Liver (tissue), 9 donors: Measurements from ENCODE around the gene ACAD9. TPM values are rescaled to one million over a fixed set of nuclear protein-coding genes. Genes with fewer than 3 reads are reported as not detected.

ENCODE experiments used
- DNase-seq: peaks from one replicate; pipeline ENCODE4 v3.0.0-alpha.2; 2017; ENCODE audit warnings: low spot score
- H3K27ac ChIP-seq, 2 donors: one replicate each; pipeline ENCODE4 v1.7.0; 2013; ENCODE audit warnings: inconsistent platforms in 2 of 2, low read length in 2 of 2, control low read depth in 1 of 2, low read depth in 1 of 2, mild to moderate bottlenecking in 1 of 2
- H3K27me3 ChIP-seq, 4 donors: one replicate each; pipeline versions ENCODE4 v1.6.1 to v1.7.0; 2013; ENCODE audit warnings: low read length in 3 of 4, inconsistent platforms in 1 of 4, mild to moderate bottlenecking in 1 of 4, moderate library complexity in 1 of 4; ENCODE audit not compliant: control insufficient read depth in 4 of 4, insufficient read depth in 4 of 4
- H3K36me3 ChIP-seq, 4 donors: one replicate each; pipeline versions ENCODE4 v1.6.1 to v1.7.0; 2013; ENCODE audit warnings: low read length in 3 of 4, mild to moderate bottlenecking in 3 of 4, low read depth in 1 of 4, moderate library complexity in 1 of 4; ENCODE audit not compliant: control insufficient read depth in 4 of 4, insufficient read depth in 3 of 4
- H3K4me1 ChIP-seq, 4 donors: one replicate each; pipeline versions ENCODE4 v1.6.1 to v1.7.0; 2013; ENCODE audit warnings: low read length in 3 of 4, mild to moderate bottlenecking in 3 of 4, moderate library complexity in 1 of 4; ENCODE audit not compliant: control insufficient read depth in 4 of 4, insufficient read depth in 4 of 4
- H3K4me3 ChIP-seq, 3 donors: one replicate each; pipeline versions ENCODE4 v1.6.1 to v1.7.0; 2013; ENCODE audit warnings: low read length in 3 of 3, control low read depth in 1 of 3, low read depth in 1 of 3, mild to moderate bottlenecking in 1 of 3
- H3K9ac ChIP-seq, 2 donors: one replicate each; pipeline ENCODE4 v1.7.0; 2013; ENCODE audit warnings: low read length in 2 of 2, mild to moderate bottlenecking in 2 of 2, moderate library complexity in 2 of 2, control low read depth in 1 of 2, low read depth in 1 of 2
- H3K9me3 ChIP-seq, 4 donors: one replicate each; pipeline versions ENCODE4 v1.6.1 to v1.7.0; 2013; ENCODE audit warnings: low read length in 3 of 4; ENCODE audit not compliant: control insufficient read depth in 4 of 4
- EGR1 ChIP-seq, 2 donors: IDR thresholded peaks; 2 replicates each; pipeline ENCODE4 v1.6.1; 2016 to 2018; ENCODE audit warnings: antibody characterized with exemption in 2 of 2, low read depth in 2 of 2
- FOXA2 ChIP-seq: IDR thresholded peaks from 2 replicates; pipeline ENCODE4 v1.6.1; 2016; ENCODE audit warnings: antibody characterized with exemption
- GABPA ChIP-seq, 2 donors: IDR thresholded peaks in 1 of 2; conservative IDR thresholded peaks in 1 of 2; 2 replicates each; pipeline ENCODE4 v1.6.1; 2016; ENCODE audit warnings: antibody characterized with exemption in 2 of 2, mild to moderate bottlenecking in 1 of 2, moderate library complexity in 1 of 2
- HNF4A ChIP-seq, 2 donors: conservative IDR thresholded peaks; 2 replicates each; pipeline ENCODE4 v1.6.1; 2016; ENCODE audit warnings: antibody characterized with exemption in 2 of 2, mild to moderate bottlenecking in 2 of 2
- RAD21 ChIP-seq, 2 donors: IDR thresholded peaks; 2 replicates each; pipeline ENCODE4 v1.6.1; 2016; ENCODE audit warnings: antibody characterized with exemption in 2 of 2, mild to moderate bottlenecking in 2 of 2
- SP1 ChIP-seq: IDR thresholded peaks from 2 replicates; pipeline ENCODE4 v1.6.1; 2018; ENCODE audit warnings: antibody characterized with exemption, mild to moderate bottlenecking
- WGBS: extraction: QIAGEN DNeasy Blood & Tissue Kit; methylation state at CpG from one replicate; pipeline ENCODE4 v1.1.7; 2013; 5-methylcytosine and 5-hydroxymethylcytosine counted together
- polyA plus RNA-seq, 2 donors: library from polyadenylated mRNA; stranded (reverse) in 1 of 2; unstranded in 1 of 2; fragments of 200-250 nt in 1 of 2; fragments of >200 nt in 1 of 2; fragmentation: Nextera tagmentation in 1 of 2; extraction: Ambion mirVana in 1 of 2; gene quantifications; one replicate each; pipeline versions ENCODE4 v1.2.1 to v1.2.3, GENCODE V29; 2013 to 2015
- total RNA-seq, 2 donors: library from RNA; depleted of rRNA; stranded (reverse); fragments of >200 nt; gene quantifications; one replicate each; pipeline ENCODE4 v1.2.3, GENCODE V29; 2014
- TF ChIP-seq, protein P1 (sequence below): IDR thresholded peaks from 2 replicates; pipeline ENCODE4 v1.6.1; 2016; ENCODE audit warnings: antibody characterized with exemption
- TF ChIP-seq, protein P2 (sequence below): IDR thresholded peaks from 2 replicates; pipeline ENCODE4 v1.6.1; 2016; ENCODE audit warnings: antibody characterized with exemption, mild to moderate bottlenecking
- TF ChIP-seq, protein P3 (sequence below): fragments of 150-350 bp; IDR thresholded peaks from 2 replicates; pipeline ENCODE4 v1.5.1; 2017; ENCODE audit warnings: improper control_type of control experiment, low read depth, low read length; ENCODE audit not compliant: missing input control
- donor health status: healthy.
- donor health status: healthy.
- donor health status: healthy.
- donor health status: healthy.
- donor health status: healthy.

Gene ACAD9
- total and polyA plus RNA-seq, 4 donors: 18.3 to 35.8 (median 27.2) TPM

DNA sequence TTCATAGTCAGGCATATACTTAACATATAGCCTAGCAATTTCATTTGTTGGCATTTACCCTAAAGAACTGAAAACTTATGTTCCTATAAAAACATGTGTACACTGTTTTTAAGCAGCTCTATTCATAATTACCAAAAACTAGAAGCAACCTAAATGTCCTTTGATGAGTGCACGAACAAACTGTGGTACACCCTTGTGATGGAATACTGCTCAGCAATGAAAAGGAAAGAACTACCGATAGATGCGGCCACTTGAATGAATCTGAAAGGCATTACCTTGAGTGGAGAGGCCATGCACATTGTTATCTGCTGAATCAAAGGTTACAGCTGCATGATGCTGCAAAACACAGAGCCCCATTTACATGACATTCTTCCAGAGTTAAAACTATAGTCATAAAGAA, 69.7 kb downstream of the ACAD9 start:
- Histone ChIP-seq H3K4me3 (no peak overlapping the region), H3K9me3 (no peaks in the 10 kb centered on the region), H3K27ac (no peak overlapping the region), H3K4me1 (no peaks in the 10 kb centered on the region), H3K9ac (no peak overlapping the region), H3K27me3 (no peaks in the 10 kb centered on the region), H3K36me3 (no peaks in the 10 kb centered on the region)
- no peak for TF ChIP-seq HNF4A (conservative IDR thresholded peaks at IDR 0.05)
- TF ChIP-seq EGR1 (IDR thresholded peaks at IDR 0.05; ENCODE audit: low read depth in 2 of 2): no peak
- no peak for TF ChIP-seq SP1
- no peak for TF ChIP-seq FOXA2
- TF ChIP-seq, protein P1, sequence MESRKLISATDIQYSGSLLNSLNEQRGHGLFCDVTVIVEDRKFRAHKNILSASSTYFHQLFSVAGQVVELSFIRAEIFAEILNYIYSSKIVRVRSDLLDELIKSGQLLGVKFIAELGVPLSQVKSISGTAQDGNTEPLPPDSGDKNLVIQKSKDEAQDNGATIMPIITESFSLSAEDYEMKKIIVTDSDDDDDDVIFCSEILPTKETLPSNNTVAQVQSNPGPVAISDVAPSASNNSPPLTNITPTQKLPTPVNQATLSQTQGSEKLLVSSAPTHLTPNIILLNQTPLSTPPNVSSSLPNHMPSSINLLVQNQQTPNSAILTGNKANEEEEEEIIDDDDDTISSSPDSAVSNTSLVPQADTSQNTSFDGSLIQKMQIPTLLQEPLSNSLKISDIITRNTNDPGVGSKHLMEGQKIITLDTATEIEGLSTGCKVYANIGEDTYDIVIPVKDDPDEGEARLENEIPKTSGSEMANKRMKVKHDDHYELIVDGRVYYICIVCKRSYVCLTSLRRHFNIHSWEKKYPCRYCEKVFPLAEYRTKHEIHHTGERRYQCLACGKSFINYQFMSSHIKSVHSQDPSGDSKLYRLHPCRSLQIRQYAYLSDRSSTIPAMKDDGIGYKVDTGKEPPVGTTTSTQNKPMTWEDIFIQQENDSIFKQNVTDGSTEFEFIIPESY: no peak
- TF ChIP-seq, protein P2, sequence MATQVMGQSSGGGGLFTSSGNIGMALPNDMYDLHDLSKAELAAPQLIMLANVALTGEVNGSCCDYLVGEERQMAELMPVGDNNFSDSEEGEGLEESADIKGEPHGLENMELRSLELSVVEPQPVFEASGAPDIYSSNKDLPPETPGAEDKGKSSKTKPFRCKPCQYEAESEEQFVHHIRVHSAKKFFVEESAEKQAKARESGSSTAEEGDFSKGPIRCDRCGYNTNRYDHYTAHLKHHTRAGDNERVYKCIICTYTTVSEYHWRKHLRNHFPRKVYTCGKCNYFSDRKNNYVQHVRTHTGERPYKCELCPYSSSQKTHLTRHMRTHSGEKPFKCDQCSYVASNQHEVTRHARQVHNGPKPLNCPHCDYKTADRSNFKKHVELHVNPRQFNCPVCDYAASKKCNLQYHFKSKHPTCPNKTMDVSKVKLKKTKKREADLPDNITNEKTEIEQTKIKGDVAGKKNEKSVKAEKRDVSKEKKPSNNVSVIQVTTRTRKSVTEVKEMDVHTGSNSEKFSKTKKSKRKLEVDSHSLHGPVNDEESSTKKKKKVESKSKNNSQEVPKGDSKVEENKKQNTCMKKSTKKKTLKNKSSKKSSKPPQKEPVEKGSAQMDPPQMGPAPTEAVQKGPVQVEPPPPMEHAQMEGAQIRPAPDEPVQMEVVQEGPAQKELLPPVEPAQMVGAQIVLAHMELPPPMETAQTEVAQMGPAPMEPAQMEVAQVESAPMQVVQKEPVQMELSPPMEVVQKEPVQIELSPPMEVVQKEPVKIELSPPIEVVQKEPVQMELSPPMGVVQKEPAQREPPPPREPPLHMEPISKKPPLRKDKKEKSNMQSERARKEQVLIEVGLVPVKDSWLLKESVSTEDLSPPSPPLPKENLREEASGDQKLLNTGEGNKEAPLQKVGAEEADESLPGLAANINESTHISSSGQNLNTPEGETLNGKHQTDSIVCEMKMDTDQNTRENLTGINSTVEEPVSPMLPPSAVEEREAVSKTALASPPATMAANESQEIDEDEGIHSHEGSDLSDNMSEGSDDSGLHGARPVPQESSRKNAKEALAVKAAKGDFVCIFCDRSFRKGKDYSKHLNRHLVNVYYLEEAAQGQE: no peak
- TF ChIP-seq GABPA (IDR thresholded peaks at IDR 0.05 in 1 of 2, conservative IDR thresholded peaks at IDR 0.05 in 1 of 2): no peak
- TF ChIP-seq RAD21 (IDR thresholded peaks at IDR 0.05): no peak
- DNase-seq: no peak
- 97% methylated on average over 3 of the region's 3 CpGs for WGBS

DNA sequence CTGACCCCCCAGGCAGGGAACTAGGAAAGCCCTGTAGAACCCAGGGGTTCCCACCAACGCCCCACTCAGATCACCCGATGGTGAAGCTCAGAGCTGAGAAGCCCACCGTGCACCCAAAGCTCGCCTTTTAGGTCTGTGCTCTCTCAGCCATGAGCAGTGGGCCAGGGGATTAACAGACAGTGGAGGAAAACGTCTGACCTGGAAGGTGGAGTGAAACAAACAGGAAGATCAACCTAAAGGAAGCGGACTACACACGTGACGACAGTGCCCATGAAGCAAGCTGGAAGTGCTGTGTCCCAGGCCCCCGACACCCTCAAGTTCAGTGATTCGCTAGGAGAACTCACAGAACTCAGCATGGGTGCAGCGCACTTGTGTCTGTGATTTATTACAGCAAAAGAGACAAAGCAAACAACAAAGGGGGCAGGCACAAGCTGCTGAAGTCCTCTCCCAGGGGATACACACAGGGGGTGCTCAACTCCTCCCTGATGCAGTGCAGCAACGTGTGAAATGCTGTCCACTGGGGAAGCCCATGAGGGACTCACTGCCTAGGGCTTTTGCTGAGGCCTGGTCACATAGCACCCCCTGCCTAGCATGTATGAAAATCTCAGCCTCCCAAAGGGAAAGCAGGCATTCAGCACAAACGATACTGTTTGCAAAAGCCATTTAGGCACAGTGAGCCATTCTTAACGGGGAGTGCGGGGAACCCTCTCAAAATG, 71.0 kb downstream of the ACAD9 start:
- Histone ChIP-seq H3K36me3 (no peaks in the 10 kb centered on the region), H3K9me3 (no peaks in the 10 kb centered on the region), H3K9ac (no peak overlapping the region), H3K27ac (no peak overlapping the region), H3K4me1 (no peaks in the 10 kb centered on the region), H3K4me3 (no peak overlapping the region), H3K27me3 (no peaks in the 10 kb centered on the region)
- WGBS: 65% methylated on average over 15 of the region's 15 CpGs
- TF ChIP-seq, protein P3, sequence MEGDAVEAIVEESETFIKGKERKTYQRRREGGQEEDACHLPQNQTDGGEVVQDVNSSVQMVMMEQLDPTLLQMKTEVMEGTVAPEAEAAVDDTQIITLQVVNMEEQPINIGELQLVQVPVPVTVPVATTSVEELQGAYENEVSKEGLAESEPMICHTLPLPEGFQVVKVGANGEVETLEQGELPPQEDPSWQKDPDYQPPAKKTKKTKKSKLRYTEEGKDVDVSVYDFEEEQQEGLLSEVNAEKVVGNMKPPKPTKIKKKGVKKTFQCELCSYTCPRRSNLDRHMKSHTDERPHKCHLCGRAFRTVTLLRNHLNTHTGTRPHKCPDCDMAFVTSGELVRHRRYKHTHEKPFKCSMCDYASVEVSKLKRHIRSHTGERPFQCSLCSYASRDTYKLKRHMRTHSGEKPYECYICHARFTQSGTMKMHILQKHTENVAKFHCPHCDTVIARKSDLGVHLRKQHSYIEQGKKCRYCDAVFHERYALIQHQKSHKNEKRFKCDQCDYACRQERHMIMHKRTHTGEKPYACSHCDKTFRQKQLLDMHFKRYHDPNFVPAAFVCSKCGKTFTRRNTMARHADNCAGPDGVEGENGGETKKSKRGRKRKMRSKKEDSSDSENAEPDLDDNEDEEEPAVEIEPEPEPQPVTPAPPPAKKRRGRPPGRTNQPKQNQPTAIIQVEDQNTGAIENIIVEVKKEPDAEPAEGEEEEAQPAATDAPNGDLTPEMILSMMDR: peak; percentile 28
- TF ChIP-seq RAD21 (IDR thresholded peaks at IDR 0.05) (peak; percentile 68), FOXA2 (no peak)
- DNase-seq: no peak
